GM23338 (cell line): ENCODE measurements around the gene RELCH. TPM values are rescaled to one million over a fixed set of nuclear protein-coding genes. Genes with fewer than 3 reads are reported as not detected.

Experiments
- ATAC-seq: fragments of 200-7000 bp; cut with Tn5 transposase; 3 replicates; pipeline ENCODE4 v1.9.1; 2020
- DNase-seq: peaks from one replicate; pipeline ENCODE4 v3.0.0-alpha.2; 2015; ENCODE audit warnings: low spot score
- H2AFZ ChIP-seq: fragments of 200-600 bp; sonication (generic); 2 replicates; pipeline ENCODE4 v1.8.0; 2016; ENCODE audit warnings: antibody characterized with exemption, mild to moderate bottlenecking, moderate library complexity
- H3F3A ChIP-seq: fragments of 200-600 bp; sonication (generic); replicated peaks from 2 replicates; pipeline ENCODE4 v1.8.0; 2017; ENCODE audit warnings: antibody characterized with exemption, mixed run types, low read depth
- H3K27ac ChIP-seq: fragments of 200-600 bp; sonication (generic); 2 replicates; pipeline ENCODE4 v1.6.1; 2016; ENCODE audit warnings: low read depth
- H3K27me3 ChIP-seq: fragments of 200-600 bp; sonication (generic); 2 replicates; pipeline ENCODE4 v1.8.0; 2016; ENCODE audit warnings: mild to moderate bottlenecking, mixed run types, moderate library complexity; ENCODE audit not compliant: insufficient read depth
- H3K36me3 ChIP-seq: fragments of 200-600 bp; sonication (generic); 2 replicates; pipeline ENCODE4 v1.8.0; 2016; ENCODE audit warnings: mild to moderate bottlenecking; ENCODE audit not compliant: insufficient read depth
- H3K4me1 ChIP-seq: fragments of 200-600 bp; sonication (generic); 2 replicates; pipeline ENCODE4 v1.8.0; 2016; ENCODE audit warnings: mild to moderate bottlenecking, moderate library complexity; ENCODE audit not compliant: insufficient read depth
- H3K4me2 ChIP-seq: fragments of 200-600 bp; sonication (generic); 2 replicates; pipeline ENCODE4 v1.7.1; 2017; ENCODE audit warnings: mixed run types
- H3K4me3 ChIP-seq: fragments of 200-600 bp; sonication (generic); 2 replicates; pipeline ENCODE4 v1.6.1; 2016; ENCODE audit warnings: mixed run types
- H3K79me2 ChIP-seq: fragments of 200-600 bp; sonication (generic); replicated peaks from 2 replicates; pipeline ENCODE4 v1.8.0; 2017; ENCODE audit warnings: mild to moderate bottlenecking; ENCODE audit not compliant: insufficient read depth
- H3K9me2 ChIP-seq: fragments of 200-600 bp; sonication (generic); 2 replicates; pipeline ENCODE4 v1.8.0; 2017; ENCODE audit not compliant: insufficient read depth
- H4K20me1 ChIP-seq: fragments of 200-600 bp; sonication (generic); replicated peaks from 2 replicates; pipeline ENCODE4 v1.8.0; 2017; ENCODE audit warnings: mild to moderate bottlenecking; ENCODE audit not compliant: insufficient read depth
- H3K27ac Mint-ChIP-seq: 2 replicates; pipeline ENCODE4 v1.8.0; 2020; ENCODE audit warnings: inconsistent platforms, mild to moderate bottlenecking, moderate library complexity, mixed read lengths
- H3K27me3 Mint-ChIP-seq: 3 replicates; pipeline ENCODE4 v1.8.0; 2022; ENCODE audit warnings: low read depth, mild to moderate bottlenecking, moderate library complexity, mixed read lengths, inconsistent platforms; ENCODE audit not compliant: insufficient read depth, poor library complexity
- H3K36me3 Mint-ChIP-seq: 3 replicates; pipeline ENCODE4 v1.8.0; 2021; ENCODE audit warnings: low read depth, mild to moderate bottlenecking, inconsistent platforms, moderate library complexity, mixed read lengths
- H3K4me1 Mint-ChIP-seq: 3 replicates; pipeline ENCODE4 v1.8.0; 2020; ENCODE audit warnings: mild to moderate bottlenecking, inconsistent platforms, mixed read lengths
- H3K4me3 Mint-ChIP-seq: 3 replicates; pipeline ENCODE4 v1.8.0; 2021; ENCODE audit warnings: moderate library complexity, mild to moderate bottlenecking, inconsistent platforms, mixed read lengths
- H3K9me3 Mint-ChIP-seq: 3 replicates; pipeline ENCODE4 v1.8.0; 2020; ENCODE audit warnings: moderate library complexity, mild to moderate bottlenecking, inconsistent platforms, mixed read lengths
- EZH2phosphoT487 ChIP-seq: fragments of 200-600 bp; sonication (generic); IDR thresholded peaks from one replicate; pipeline ENCODE4 v1.8.1; 2018; ENCODE audit warnings: antibody characterized with exemption; ENCODE audit not compliant: unreplicated experiment
- STAT1 ChIP-seq: IDR thresholded peaks from one replicate; pipeline ENCODE4 v1.6.1; 2016; ENCODE audit warnings: antibody characterized with exemption; ENCODE audit not compliant: unreplicated experiment
- polyA plus RNA-seq: library from polyadenylated mRNA; unstranded; fragments of >200 nt; fragmentation: Nextera tagmentation; extraction: Ambion mirVana; gene quantifications from 2 replicates; pipeline ENCODE4 v1.2.1, GENCODE V29; 2016
- total RNA-seq: library from RNA; depleted of rRNA; stranded (reverse); fragments of >200 nt; shearing (Covaris generic); gene quantifications from 2 replicates; pipeline ENCODE4 v1.2.3, GENCODE V29; 2014
- TF ChIP-seq, protein P1 (sequence below): IDR thresholded peaks from 2 replicates; pipeline ENCODE4 v1.6.1; 2016; ENCODE audit warnings: antibody characterized with exemption
- TF ChIP-seq, protein P2 (sequence below): IDR thresholded peaks from one replicate; pipeline ENCODE4 v1.6.1; 2018; ENCODE audit warnings: antibody characterized with exemption; ENCODE audit not compliant: unreplicated experiment
- TF ChIP-seq, protein P3 (sequence below), 2 experiments: fragments of 200-600 bp in 1 of 2; sonication (generic) in 1 of 2; conservative IDR thresholded peaks; 2 replicates each; pipeline versions ENCODE4 v1.5.1 to v1.6.1; 2016 to 2017; ENCODE audit warnings: antibody characterized with exemption in 2 of 2, low read depth in 2 of 2, mild to moderate bottlenecking in 2 of 2, moderate library complexity in 1 of 2

The RELCH gene
- total and polyA plus RNA-seq, 2 experiments from 2014 or later: 8.8 to 56.4 TPM

DNA sequence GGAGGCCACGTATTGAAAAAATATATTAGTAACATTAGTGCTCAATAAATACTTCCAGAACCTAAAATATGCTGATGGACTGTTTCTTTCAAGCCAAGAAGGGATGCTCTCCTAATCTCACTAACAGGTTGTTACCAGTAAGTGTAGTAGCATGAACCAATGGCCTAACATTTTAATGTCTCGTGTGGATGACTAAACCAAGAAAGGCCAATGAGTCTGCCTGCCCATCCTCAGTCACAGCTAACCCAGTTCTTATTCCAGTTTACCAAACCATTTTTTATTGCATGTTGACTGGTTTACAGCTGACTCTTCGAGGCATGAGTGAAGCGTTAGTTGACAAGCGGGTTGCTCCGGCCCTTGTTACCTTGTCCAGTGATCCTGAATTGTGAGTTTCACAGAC is 93.0 kb downstream of the RELCH start:
- H3K27me3 Mint-ChIP-seq: no peaks in the 10 kb centered on the region
- ATAC-seq: no peak
- no peaks in the 10 kb centered on the region for H3K9me2 ChIP-seq

DNA sequence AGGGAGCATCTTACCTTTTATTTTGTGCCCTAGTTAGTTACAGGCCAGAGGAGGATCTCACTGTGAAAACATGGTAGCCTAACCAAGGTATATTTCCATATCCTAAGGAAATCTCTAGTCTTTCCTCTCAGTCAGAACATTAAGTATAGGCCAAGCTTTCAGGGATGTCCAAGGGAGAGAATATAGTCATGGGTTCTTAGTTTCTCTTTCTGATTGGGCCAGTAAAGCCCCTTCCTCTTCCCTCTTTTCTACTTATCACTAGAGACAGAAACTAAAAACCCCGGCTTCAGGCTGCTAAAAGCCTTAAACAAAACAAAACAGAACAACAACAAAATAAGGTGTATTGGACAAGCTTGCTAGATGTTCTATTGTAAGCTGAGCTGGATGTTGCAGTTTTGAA is 93.7 kb downstream of the RELCH start:
- H3K4me3 Mint-ChIP-seq: no peak overlapping the region
- H3K27me3 Mint-ChIP-seq: no peaks in the 10 kb centered on the region
- H3K36me3 Mint-ChIP-seq: peaks cover 20% of the 10 kb centered on the region; the same call in 2 of the 3 replicates
- no peaks in the 10 kb centered on the region for H4K20me1 ChIP-seq
- no peaks in the 10 kb centered on the region for H3F3A ChIP-seq
- no peak overlapping the region for H3K4me2 ChIP-seq
- no peak overlapping the region for H3K4me3 ChIP-seq
- H2AFZ ChIP-seq: no peak overlapping the region
- no peaks in the 10 kb centered on the region for H3K27me3 ChIP-seq
- peaks cover 5% of the 10 kb centered on the region; the same call in 2 of the 3 replicates for H3K4me1 Mint-ChIP-seq
- no peak overlapping the region for H3K27ac ChIP-seq
- no peaks in the 10 kb centered on the region for H3K36me3 ChIP-seq
- H3K27ac Mint-ChIP-seq: no peak overlapping the region
- no peaks in the 10 kb centered on the region for H3K9me3 Mint-ChIP-seq
- H3K9me2 ChIP-seq: no peaks in the 10 kb centered on the region
- ATAC-seq (no peak), DNase-seq (no peak)
- H3K79me2 ChIP-seq: no peaks in the 10 kb centered on the region
- no peaks in the 10 kb centered on the region for H3K4me1 ChIP-seq
- TF ChIP-seq, protein P1, sequence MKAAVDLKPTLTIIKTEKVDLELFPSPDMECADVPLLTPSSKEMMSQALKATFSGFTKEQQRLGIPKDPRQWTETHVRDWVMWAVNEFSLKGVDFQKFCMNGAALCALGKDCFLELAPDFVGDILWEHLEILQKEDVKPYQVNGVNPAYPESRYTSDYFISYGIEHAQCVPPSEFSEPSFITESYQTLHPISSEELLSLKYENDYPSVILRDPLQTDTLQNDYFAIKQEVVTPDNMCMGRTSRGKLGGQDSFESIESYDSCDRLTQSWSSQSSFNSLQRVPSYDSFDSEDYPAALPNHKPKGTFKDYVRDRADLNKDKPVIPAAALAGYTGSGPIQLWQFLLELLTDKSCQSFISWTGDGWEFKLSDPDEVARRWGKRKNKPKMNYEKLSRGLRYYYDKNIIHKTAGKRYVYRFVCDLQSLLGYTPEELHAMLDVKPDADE: no peak
- no peak for TF ChIP-seq EZH2phosphoT487

More for the DNA sequence above, 93.0 kb downstream of the RELCH start:
- Histone ChIP-seq H3K4me1 (no peaks in the 10 kb centered on the region), H3K27ac (no peak overlapping the region), H2AFZ (no peak overlapping the region), H3K27me3 (no peaks in the 10 kb centered on the region), H4K20me1 (no peaks in the 10 kb centered on the region), H3F3A (no peaks in the 10 kb centered on the region), H3K4me3 (no peak overlapping the region), H3K36me3 (no peaks in the 10 kb centered on the region), H3K79me2 (no peaks in the 10 kb centered on the region), H3K4me2 (no peak overlapping the region)
- H3K4me3 Mint-ChIP-seq: no peak overlapping the region
- TF ChIP-seq, protein P1: no peak
- TF ChIP-seq, protein P2, sequence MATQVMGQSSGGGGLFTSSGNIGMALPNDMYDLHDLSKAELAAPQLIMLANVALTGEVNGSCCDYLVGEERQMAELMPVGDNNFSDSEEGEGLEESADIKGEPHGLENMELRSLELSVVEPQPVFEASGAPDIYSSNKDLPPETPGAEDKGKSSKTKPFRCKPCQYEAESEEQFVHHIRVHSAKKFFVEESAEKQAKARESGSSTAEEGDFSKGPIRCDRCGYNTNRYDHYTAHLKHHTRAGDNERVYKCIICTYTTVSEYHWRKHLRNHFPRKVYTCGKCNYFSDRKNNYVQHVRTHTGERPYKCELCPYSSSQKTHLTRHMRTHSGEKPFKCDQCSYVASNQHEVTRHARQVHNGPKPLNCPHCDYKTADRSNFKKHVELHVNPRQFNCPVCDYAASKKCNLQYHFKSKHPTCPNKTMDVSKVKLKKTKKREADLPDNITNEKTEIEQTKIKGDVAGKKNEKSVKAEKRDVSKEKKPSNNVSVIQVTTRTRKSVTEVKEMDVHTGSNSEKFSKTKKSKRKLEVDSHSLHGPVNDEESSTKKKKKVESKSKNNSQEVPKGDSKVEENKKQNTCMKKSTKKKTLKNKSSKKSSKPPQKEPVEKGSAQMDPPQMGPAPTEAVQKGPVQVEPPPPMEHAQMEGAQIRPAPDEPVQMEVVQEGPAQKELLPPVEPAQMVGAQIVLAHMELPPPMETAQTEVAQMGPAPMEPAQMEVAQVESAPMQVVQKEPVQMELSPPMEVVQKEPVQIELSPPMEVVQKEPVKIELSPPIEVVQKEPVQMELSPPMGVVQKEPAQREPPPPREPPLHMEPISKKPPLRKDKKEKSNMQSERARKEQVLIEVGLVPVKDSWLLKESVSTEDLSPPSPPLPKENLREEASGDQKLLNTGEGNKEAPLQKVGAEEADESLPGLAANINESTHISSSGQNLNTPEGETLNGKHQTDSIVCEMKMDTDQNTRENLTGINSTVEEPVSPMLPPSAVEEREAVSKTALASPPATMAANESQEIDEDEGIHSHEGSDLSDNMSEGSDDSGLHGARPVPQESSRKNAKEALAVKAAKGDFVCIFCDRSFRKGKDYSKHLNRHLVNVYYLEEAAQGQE: no peak
- no peak for TF ChIP-seq STAT1
- TF ChIP-seq, protein P3, sequence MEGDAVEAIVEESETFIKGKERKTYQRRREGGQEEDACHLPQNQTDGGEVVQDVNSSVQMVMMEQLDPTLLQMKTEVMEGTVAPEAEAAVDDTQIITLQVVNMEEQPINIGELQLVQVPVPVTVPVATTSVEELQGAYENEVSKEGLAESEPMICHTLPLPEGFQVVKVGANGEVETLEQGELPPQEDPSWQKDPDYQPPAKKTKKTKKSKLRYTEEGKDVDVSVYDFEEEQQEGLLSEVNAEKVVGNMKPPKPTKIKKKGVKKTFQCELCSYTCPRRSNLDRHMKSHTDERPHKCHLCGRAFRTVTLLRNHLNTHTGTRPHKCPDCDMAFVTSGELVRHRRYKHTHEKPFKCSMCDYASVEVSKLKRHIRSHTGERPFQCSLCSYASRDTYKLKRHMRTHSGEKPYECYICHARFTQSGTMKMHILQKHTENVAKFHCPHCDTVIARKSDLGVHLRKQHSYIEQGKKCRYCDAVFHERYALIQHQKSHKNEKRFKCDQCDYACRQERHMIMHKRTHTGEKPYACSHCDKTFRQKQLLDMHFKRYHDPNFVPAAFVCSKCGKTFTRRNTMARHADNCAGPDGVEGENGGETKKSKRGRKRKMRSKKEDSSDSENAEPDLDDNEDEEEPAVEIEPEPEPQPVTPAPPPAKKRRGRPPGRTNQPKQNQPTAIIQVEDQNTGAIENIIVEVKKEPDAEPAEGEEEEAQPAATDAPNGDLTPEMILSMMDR (conservative IDR thresholded peaks at IDR 0.05; ENCODE audit: low read depth in 2 of 2): no peak
- peaks cover 17% of the 10 kb centered on the region; the same call in 2 of the 3 replicates for H3K36me3 Mint-ChIP-seq
- H3K4me1 Mint-ChIP-seq: peaks cover 5% of the 10 kb centered on the region; the same call in 2 of the 3 replicates
- H3K9me3 Mint-ChIP-seq: no peaks in the 10 kb centered on the region
- no peak overlapping the region for H3K27ac Mint-ChIP-seq
- DNase-seq: no peak
